Activated CD8-positive, alpha-beta memory T cell treated with anti-CD3 and anti-CD28 coated beads, Interleukin-2, amount 10 ng/mL, durations not matched to agents 7 days and 5 days (primary cell): ENCODE results near the gene ZNF541. TPM values are rescaled to one million over a fixed set of nuclear protein-coding genes. Genes with fewer than 3 reads are reported as not detected.
"Not testable (repeated sequence)": the region's sequence is repeated elsewhere in the genome, so short reads cannot be mapped to it uniquely, and the experiment has no call there.

Source experiments
- ATAC-seq: fragments of 150-1000 bp; cut with Tn5 transposase; one replicate; pipeline ENCODE4 v1.10.0; 2021; ENCODE audit warnings: moderate library complexity
- CTCF ChIA-PET: fragments of 350-600 bp; sonication (Branson Sonifier 250); formaldehyde crosslinking; loops from one replicate; lab custom pipeline; 2021; ENCODE audit warnings: antibody characterized with exemption; lab: Charles Lee
- DNase-seq: peaks from one replicate; pipeline ENCODE4 v3.0.0-alpha.2; 2020
- H3K27ac Mint-ChIP-seq: one replicate; pipeline ENCODE4 v1.8.0; 2021; ENCODE audit warnings: mild to moderate bottlenecking, mixed read lengths
- H3K27me3 Mint-ChIP-seq: one replicate; pipeline ENCODE4 v1.8.0; 2021; ENCODE audit warnings: mixed read lengths
- H3K36me3 Mint-ChIP-seq: one replicate; pipeline ENCODE4 v1.8.0; 2021; ENCODE audit warnings: mild to moderate bottlenecking, mixed read lengths
- H3K4me1 Mint-ChIP-seq: one replicate; pipeline ENCODE4 v1.8.0; 2021; ENCODE audit warnings: mixed read lengths
- H3K4me3 Mint-ChIP-seq: one replicate; pipeline ENCODE4 v1.8.0; 2021; ENCODE audit warnings: mild to moderate bottlenecking, moderate library complexity, mixed read lengths
- H3K9me3 Mint-ChIP-seq: one replicate; pipeline ENCODE4 v1.8.0; 2022; ENCODE audit warnings: low read depth, mixed read lengths
- total RNA-seq, 2 experiments: library from RNA; stranded (reverse); gene quantifications; one replicate each; pipeline ENCODE4 v1.2.3, GENCODE V29; 2021

Gene ZNF541
- total RNA-seq, 2 experiments from 2014 or later, result 0.32 to 0.40 TPM

DNA sequence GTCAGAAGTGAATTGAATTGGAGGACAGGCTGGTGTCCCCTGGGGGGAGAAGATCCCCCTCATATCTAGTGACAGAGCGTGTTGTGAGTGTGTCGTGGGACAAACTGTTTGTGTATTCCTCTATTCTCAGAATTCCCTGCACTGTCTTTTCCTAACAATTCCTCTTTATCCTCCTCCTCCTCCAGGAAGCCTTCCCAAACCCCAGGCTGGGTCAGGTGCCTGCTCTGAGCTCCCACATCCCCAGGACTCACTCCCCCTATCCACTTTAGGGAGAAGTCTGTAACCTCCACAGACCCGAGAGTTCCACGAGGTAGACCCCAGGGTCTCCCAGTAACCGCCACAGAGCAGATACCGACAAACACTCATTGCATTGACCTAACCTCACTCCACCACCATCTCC, 20.9 kb upstream of the ZNF541 start:
- H3K27ac Mint-ChIP-seq, result no peak overlapping the region
- CTCF ChIA-PET, result interaction anchor here (0.6 kb wide), 1 partner anchor 121 kb away, joined by 3 read pairs; no protein-coding TSS in a partner anchor
- H3K36me3 Mint-ChIP-seq, result peaks cover 1% of the 10 kb centered on the region
- no peak for DNase-seq
- peaks cover 21% of the 10 kb centered on the region for H3K4me1 Mint-ChIP-seq
- peaks cover 9% of the 10 kb centered on the region for H3K27me3 Mint-ChIP-seq
- no peaks in the 10 kb centered on the region for H3K9me3 Mint-ChIP-seq
- H3K4me3 Mint-ChIP-seq, result no peak overlapping the region
- ATAC-seq, result no peak

DNA sequence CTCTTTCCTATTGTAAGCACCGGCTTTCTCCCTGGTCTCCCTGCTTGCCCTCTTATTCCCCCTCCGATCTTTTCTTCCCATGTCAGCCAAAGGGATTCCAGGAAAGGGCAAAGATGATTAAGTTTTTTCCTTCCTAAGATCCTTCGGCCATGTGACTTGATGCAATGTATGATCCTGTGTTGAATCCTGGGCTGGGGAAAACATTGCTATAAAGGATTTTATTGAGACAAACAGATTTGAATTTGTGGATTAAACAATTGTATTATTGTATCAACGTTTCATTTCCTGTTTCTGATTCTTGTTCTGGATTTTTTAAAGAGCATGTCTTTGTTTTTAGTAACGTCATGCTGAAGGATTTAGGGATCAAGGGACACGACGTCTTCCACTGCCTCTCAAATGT, 16.9 kb upstream of the ZNF541 start:
- CTCF ChIA-PET, result no interaction called here
- DNase-seq (no peak), ATAC-seq (no peak)
- Mint-ChIP-seq H3K9me3 (peaks cover 7% of the 10 kb centered on the region), H3K4me1 (peaks cover 2% of the 10 kb centered on the region), H3K27ac (no peak overlapping the region), H3K27me3 (peaks cover 9% of the 10 kb centered on the region), H3K4me3 (no peak overlapping the region), H3K36me3 (peaks cover 2% of the 10 kb centered on the region)

DNA sequence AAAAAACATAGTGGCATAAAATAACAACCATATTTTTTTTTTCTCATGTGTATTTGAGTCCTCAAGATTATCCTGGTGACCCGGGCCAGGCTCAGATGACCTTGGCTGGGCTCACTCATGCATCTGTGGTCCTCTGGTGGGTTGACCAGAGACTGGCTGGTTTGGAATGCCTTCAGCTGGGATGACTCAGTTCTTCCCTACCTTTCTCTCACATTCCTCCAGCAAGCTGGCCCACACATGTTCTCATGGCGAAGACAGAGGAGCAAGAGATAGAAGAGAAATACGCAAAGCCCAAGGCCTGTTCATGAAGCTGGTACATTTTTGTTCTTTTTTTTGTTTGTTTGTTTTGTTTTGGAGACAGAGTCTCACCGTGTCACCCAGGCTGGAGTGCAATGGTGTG, 14.3 kb upstream of the ZNF541 start:
- DNase-seq (no peak), ATAC-seq (no peak)
- no peak overlapping the region for H3K4me3 Mint-ChIP-seq
- H3K9me3 Mint-ChIP-seq, result peaks cover 7% of the 10 kb centered on the region
- H3K36me3 Mint-ChIP-seq, result peaks cover 2% of the 10 kb centered on the region
- peaks cover 8% of the 10 kb centered on the region for H3K27me3 Mint-ChIP-seq
- peaks cover 7% of the 10 kb centered on the region for H3K4me1 Mint-ChIP-seq
- H3K27ac Mint-ChIP-seq, result no peak overlapping the region
- CTCF ChIA-PET, result no interaction called here

DNA sequence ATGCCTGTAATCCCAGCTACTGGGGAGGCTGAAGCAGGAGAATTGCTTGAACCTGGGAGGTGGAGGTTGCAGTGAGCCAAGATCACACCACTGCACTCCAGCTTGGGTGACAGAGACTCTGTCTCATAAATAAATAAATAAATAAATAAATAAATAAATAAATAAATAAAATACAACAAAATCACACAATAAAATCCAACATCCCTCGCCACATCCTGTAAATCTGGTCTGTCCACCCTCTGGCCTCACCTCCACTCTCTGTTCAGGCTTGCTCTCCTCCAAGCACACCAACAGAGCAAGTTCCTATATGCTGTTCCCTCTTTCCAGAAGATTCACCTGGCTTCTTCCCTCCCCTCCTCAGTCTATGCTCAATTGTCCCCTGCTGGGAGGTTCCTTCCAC, 10.2 kb upstream of the ZNF541 start:
- H3K4me1 Mint-ChIP-seq, result peaks cover 20% of the 10 kb centered on the region

DNA sequence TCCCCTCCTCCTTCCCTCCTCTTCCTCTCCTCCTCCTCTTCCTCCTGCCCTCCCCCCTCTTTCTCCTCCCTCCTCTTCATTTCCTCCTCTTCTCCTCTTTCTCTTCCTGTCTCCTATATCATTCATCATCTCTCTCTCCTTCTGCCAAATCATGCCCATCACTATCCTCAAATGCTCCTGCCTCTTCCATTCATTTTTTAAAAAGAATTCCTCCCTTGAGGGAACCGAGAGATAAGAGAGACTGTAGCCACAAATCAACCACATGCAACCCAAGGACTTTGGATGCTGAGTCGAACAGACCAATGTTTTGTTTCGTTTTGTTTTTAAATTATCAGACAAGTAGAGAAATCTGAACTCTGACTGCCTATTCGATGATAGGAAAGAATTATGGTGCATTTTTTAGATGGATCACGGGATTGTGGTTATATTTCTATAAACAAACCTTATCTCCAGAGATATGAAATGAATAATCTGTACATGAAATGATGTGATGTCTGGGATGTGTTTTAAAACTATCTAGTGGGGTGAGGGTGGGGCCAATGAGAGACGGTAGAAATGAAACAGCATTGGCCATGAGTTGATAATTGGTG, 9.5 kb upstream of the ZNF541 start:
- no peak for DNase-seq
- CTCF ChIA-PET, result interaction anchor here (1.2 kb wide), 1 partner anchor 28 kb away, joined by 3 read pairs; no protein-coding TSS in a partner anchor
- Mint-ChIP-seq H3K36me3 (peaks cover 2% of the 10 kb centered on the region), H3K9me3 (peaks cover 7% of the 10 kb centered on the region), H3K4me1 (peaks cover 26% of the 10 kb centered on the region), H3K27ac (peak overlapping the region; percentile 47), H3K4me3 (no peak overlapping the region), H3K27me3 (peaks cover 5% of the 10 kb centered on the region)
- no peak for ATAC-seq

More for the DNA sequence above, 10.2 kb upstream of the ZNF541 start:
- H3K27me3 Mint-ChIP-seq, ATAC-seq, H3K36me3 Mint-ChIP-seq, H3K9me3 Mint-ChIP-seq, H3K4me3 Mint-ChIP-seq, H3K27ac Mint-ChIP-seq, DNase-seq: not testable (repeated sequence)
- CTCF ChIA-PET, result interaction anchor here (1.2 to 1.8 kb wide), 2 partner anchors 17 to 27 kb away, joined by 3 read pairs; no protein-coding TSS in a partner anchor

DNA sequence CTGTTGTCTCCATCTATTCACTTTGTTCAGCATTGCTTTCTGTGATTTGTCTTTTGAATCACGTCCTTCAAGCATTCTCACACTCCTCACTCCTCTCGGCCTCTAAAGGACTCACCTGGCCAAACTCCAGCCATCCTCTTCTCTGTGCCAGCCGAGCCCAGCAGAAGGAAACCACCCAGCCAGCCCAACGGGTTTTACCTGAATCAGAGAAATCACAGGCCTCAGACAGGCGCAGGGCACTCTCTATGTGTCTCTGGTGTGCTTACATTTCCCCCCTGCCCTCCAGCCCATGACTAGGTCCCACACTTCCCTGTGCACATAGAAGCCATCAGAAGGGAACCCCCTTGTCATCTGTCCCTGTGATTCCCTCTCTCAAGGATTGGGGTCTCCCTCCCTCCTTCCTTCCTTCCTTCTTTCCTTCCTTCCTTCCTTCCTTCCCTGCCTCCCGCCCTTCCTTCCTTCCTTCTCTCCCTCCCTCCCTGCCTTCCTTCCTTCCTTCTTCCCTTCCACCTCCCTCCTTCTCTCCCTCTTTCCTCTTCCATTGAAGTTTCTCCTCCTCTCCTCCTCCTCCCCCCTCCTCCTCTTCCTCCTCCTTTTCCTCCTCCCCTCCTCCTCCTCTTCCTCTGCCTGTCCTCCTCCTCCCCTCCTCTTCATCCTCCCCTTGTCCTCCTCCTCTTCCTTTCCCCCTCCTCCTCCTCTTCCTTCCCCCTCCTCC, 8.8 kb upstream of the ZNF541 start:
- H3K4me1 Mint-ChIP-seq, result peaks cover 31% of the 10 kb centered on the region
- no peak overlapping the region for H3K4me3 Mint-ChIP-seq
- no peak for DNase-seq
- no peak overlapping the region for H3K27ac Mint-ChIP-seq
- peaks cover 2% of the 10 kb centered on the region for H3K36me3 Mint-ChIP-seq
- H3K9me3 Mint-ChIP-seq, result peaks cover 7% of the 10 kb centered on the region
- CTCF ChIA-PET, result no interaction called here
- peaks cover 5% of the 10 kb centered on the region for H3K27me3 Mint-ChIP-seq
- ATAC-seq, result no peak

DNA sequence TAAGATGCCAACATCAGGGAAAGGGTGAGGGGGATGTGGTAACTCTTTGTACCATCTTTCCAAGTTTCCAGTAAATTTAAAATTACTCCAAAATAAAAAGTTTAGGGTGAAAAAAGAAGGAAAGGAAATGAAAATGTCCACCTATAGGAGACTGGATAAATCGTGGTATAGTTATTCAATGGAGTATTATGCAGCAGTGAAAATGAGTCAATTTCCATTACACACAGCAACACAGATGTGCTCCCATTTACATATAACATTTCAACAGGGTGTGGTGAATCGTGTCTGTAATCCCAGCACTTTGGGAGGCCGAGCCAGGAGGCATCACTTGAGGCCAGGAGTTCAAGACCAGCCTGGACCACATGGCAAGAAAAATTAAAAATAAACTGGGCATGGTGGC, 7.4 kb upstream of the ZNF541 start:
- Mint-ChIP-seq H3K27ac (no peak overlapping the region), H3K27me3 (peaks cover 5% of the 10 kb centered on the region), H3K36me3 (no peaks in the 10 kb centered on the region), H3K9me3 (no peaks in the 10 kb centered on the region), H3K4me1 (peaks cover 33% of the 10 kb centered on the region), H3K4me3 (no peak overlapping the region)
- no peak for ATAC-seq
- no peak for DNase-seq
- CTCF ChIA-PET, result no interaction called here

DNA sequence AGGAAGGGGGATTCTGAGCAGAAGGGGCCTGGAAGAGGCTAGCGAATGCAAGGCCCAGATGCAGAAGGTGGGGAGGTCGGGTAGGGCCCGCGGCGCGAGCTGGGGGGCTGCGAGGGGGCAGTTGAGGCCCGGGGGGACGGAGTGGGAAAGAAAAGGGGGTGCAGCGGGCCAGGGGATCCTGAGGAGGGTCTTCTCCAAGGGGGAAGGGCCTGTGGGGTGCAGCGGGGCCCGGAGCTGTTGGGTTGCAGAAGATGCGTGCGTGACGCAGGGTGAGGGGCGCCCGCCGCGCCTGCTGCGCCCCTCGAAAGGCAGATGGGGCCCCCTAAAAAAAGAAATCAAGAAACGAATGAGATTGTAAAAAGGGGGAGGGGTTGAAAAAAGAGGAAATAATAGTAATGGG, 313 bp downstream of the ZNF541 start:
- peaks cover 19% of the 10 kb centered on the region for H3K27me3 Mint-ChIP-seq
- peaks cover 17% of the 10 kb centered on the region for H3K4me1 Mint-ChIP-seq
- ATAC-seq (no peak), DNase-seq (no peak)
- no peak overlapping the region for H3K27ac Mint-ChIP-seq
- CTCF ChIA-PET, result no interaction called here
- no peak overlapping the region for H3K4me3 Mint-ChIP-seq
- H3K36me3 Mint-ChIP-seq, result no peaks in the 10 kb centered on the region
- H3K9me3 Mint-ChIP-seq, result no peaks in the 10 kb centered on the region

DNA sequence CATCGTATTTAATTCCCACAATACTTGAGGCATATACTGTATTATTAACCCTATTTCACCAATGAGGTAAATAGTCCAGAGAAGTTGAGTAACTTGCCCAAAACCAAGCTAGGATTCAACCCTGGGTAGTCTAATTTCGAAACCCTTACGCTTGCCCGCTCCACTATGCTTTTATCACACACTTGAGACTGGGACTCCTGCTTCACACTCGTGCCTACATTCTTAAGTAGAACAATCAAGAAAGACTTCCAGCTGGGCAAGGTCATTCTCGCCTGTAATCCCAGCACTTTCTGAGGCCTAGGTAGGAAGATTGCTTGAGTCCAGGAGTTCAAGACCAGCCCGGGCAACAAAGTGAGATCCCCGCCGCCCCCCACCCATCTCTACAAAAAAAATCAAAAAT, 3.6 kb downstream of the ZNF541 start:
- Mint-ChIP-seq H3K27me3 (peaks cover 18% of the 10 kb centered on the region), H3K36me3 (no peaks in the 10 kb centered on the region), H3K27ac (no peak overlapping the region), H3K4me3 (no peak overlapping the region), H3K9me3 (no peaks in the 10 kb centered on the region), H3K4me1 (peaks cover 8% of the 10 kb centered on the region)
- DNase-seq (no peak), ATAC-seq (no peak)
- CTCF ChIA-PET, result no interaction called here

DNA sequence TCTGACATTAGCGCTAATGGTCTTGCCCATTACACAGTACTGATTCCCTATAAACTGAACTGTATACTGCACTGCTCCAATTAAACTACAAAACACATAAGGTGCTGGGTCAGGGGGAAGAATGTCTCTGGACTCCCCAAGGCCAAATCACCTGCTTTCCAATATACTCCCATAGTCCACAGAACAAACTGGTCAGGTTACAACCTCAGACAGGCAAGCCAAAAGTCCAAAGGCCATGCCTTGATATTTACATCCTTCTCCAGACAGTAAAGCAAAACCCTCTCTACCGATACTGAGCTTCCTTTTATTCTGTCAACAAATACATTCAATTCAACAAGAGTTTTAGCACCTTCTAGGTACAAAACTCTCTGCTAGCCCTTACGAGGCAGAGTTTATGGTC, 8.9 kb downstream of the ZNF541 start:
- H3K9me3 Mint-ChIP-seq, result no peaks in the 10 kb centered on the region
- CTCF ChIA-PET, result no interaction called here
- peaks cover 13% of the 10 kb centered on the region for H3K27me3 Mint-ChIP-seq

DNA sequence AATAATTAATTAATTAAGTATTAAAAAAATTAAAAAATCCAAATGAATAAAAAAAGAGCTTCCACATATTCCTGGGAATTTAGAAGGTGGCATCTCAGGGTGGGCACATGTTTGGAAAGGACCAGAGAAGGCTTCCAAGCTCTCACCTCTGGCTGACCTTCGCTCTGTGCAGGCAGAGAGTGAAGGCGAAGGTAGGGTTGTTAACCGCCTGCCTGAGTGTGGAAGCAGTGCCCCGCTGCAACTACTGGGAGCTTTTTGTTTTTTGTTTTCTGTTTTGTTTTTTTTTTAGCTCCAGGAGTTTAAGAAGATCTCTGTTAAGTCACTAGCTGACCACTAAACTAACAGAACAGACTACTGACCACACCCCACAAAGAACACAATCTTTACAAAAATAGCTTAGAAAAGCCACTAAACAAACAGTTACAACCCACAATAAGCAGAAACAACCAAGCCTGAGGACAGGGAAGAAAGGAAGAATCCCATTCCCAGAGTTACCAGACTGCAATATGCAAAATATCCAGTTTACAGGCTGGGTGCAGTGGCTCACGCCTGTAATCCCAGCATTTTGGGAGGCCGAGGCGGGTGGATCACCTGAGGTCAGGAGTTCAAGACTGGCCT, 11.4 kb downstream of the ZNF541 start:
- no peaks in the 10 kb centered on the region for H3K36me3 Mint-ChIP-seq
- ATAC-seq (no peak), DNase-seq (no peak)
- H3K4me3 Mint-ChIP-seq, result no peak overlapping the region
- CTCF ChIA-PET, result interaction anchor here (0.6 to 1.3 kb wide), 5 partner anchors 16 to 1682 kb away, joined by 3 to 4 read pairs (median 3); no protein-coding TSS in a partner anchor
- H3K27ac Mint-ChIP-seq, result no peak overlapping the region
- peaks cover 13% of the 10 kb centered on the region for H3K27me3 Mint-ChIP-seq
- no peaks in the 10 kb centered on the region for H3K9me3 Mint-ChIP-seq
- peaks cover 10% of the 10 kb centered on the region for H3K4me1 Mint-ChIP-seq

More for the DNA sequence above, 8.9 kb downstream of the ZNF541 start:
- no peak overlapping the region for H3K27ac Mint-ChIP-seq
- H3K36me3 Mint-ChIP-seq, result no peaks in the 10 kb centered on the region
- ATAC-seq (no peak), DNase-seq (no peak)
- H3K4me3 Mint-ChIP-seq, result no peak overlapping the region
- peaks cover 10% of the 10 kb centered on the region for H3K4me1 Mint-ChIP-seq

DNA sequence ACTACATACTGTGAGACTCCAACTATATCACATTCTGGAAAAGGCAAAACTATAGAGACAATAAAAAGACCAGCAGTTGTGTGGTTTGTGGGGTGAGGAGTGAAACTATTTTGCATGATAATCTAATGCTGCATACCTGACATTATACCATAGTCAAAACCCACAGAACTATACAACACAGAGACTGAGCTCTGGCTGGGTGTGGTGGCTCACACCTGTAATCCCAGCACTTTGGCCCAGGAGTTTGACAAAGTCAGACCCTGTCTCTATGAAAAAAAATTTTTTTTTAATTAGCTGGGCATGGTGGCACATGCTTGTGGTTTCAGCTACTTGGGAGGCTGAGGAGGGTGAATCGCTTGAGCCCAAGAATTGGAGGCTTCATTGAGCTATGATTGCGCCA, 11.9 kb downstream of the ZNF541 start:
- Mint-ChIP-seq H3K27ac (no peak overlapping the region), H3K4me1 (peaks cover 10% of the 10 kb centered on the region), H3K4me3 (no peak overlapping the region), H3K36me3 (no peaks in the 10 kb centered on the region), H3K9me3 (no peaks in the 10 kb centered on the region), H3K27me3 (peaks cover 13% of the 10 kb centered on the region)
- DNase-seq (no peak), ATAC-seq (no peak)
- CTCF ChIA-PET, result interaction anchor here (0.6 to 1.3 kb wide), 6 partner anchors 16 to 1682 kb away, joined by 3 to 4 read pairs (median 4); no protein-coding TSS in a partner anchor

DNA sequence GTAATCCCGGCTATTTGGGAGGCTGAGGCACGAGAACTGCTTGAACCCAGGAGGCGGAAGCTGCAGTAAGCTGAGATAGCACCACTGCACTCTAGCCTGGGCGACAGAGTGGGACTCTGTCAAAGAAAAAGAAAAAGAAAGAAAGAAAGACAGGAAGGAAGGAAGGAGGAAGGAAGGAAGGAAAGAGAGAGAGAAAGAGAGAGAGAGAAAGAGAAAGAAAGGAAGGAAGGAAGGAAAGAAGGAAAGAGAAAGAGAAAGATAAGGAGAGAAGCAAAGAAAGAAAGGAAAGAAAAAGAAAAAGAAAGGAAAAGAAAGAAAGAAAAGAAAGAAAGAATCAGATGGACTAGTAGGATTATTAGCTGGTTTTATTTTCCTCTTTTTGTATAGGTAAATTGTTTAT, 22.8 kb downstream of the ZNF541 start:
- peaks cover 23% of the 10 kb centered on the region for H3K27me3 Mint-ChIP-seq
- H3K36me3 Mint-ChIP-seq, result no peaks in the 10 kb centered on the region
- no peak for DNase-seq
- ATAC-seq, result no peak
- no peak overlapping the region for H3K4me3 Mint-ChIP-seq
- no peak overlapping the region for H3K27ac Mint-ChIP-seq
- peaks cover 5% of the 10 kb centered on the region for H3K4me1 Mint-ChIP-seq
- CTCF ChIA-PET, result interaction anchor here (0.8 to 1.0 kb wide), 2 partner anchors 22 to 149 kb away, joined by 3 read pairs; no protein-coding TSS in a partner anchor
- H3K9me3 Mint-ChIP-seq, result no peaks in the 10 kb centered on the region
